Breast epithelium (tissue), 3 donors: ENCODE results near the gene TBC1D7.

ENCODE experiments used
- POLR2A ChIP-seq: fragments of 450-650 bp; IDR thresholded peaks from one replicate; pipeline ENCODE4 v1.6.1; 2016; ENCODE audit warnings: antibody characterized with exemption, mild to moderate bottlenecking, moderate library complexity
- POLR2AphosphoS5 ChIP-seq, 3 donors: sonication (generic); formaldehyde crosslinking; IDR thresholded peaks; one replicate each; pipeline ENCODE4 v1.6.1; 2017; ENCODE audit warnings: antibody characterized with exemption in 3 of 3
- TF ChIP-seq, protein P1 (sequence below), 3 donors: fragments of 450-650 bp; IDR thresholded peaks; one replicate each; pipeline ENCODE4 v1.5.1; 2016 to 2017; ENCODE audit warnings: antibody characterized with exemption in 3 of 3, mild to moderate bottlenecking in 3 of 3, moderate library complexity in 3 of 3

DNA sequence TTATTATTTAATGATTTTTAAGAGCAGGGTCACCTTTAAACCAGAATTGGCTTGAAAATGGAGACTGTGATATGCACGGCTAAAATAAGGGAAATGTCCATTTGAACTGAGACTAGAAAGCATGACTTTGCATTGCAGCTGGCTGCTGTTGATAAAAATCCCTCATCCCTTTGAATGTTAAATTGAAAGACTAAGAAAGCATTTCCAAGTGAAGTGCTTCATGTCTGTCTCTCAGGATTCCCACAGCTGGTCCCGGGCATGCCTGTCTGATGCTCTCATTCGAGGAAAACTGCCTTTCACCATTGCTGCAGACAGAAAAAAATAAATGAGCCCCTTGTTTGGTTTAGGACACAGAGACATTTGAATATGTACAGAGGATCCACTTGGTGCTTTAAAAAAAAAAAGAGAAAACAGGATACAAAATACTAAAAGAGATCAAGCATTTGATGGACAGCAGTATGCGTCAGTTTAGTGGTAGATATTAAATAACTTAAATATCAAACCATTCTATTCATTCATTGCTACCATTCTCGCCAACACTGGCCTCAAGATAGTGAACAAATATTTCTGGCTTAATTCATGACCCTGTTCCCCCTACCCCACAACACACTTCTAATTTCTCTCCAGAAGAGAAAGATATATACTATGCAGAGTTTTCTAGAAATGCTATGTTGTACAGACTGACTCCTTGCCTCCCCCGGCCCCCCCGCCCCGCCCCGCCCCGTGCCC lies 55.0 kb downstream of the TBC1D7 start:
- TF ChIP-seq, protein P1, sequence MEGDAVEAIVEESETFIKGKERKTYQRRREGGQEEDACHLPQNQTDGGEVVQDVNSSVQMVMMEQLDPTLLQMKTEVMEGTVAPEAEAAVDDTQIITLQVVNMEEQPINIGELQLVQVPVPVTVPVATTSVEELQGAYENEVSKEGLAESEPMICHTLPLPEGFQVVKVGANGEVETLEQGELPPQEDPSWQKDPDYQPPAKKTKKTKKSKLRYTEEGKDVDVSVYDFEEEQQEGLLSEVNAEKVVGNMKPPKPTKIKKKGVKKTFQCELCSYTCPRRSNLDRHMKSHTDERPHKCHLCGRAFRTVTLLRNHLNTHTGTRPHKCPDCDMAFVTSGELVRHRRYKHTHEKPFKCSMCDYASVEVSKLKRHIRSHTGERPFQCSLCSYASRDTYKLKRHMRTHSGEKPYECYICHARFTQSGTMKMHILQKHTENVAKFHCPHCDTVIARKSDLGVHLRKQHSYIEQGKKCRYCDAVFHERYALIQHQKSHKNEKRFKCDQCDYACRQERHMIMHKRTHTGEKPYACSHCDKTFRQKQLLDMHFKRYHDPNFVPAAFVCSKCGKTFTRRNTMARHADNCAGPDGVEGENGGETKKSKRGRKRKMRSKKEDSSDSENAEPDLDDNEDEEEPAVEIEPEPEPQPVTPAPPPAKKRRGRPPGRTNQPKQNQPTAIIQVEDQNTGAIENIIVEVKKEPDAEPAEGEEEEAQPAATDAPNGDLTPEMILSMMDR (IDR thresholded peaks at IDR 0.05), result no peak
- TF ChIP-seq POLR2A (no peak), POLR2AphosphoS5 (IDR thresholded peaks at IDR 0.05) (no peak)
